Activated CD8-positive, alpha-beta memory T cell treated with anti-CD3 and anti-CD28 coated beads for 48 hours (primary cell): Measurements from ENCODE around the gene AGPAT2.
A peak's percentile ranks its signal among the peaks of the same experiment; 100 is the strongest.
"Not testable (repeated sequence)": the region's sequence is repeated elsewhere in the genome, so short reads cannot be mapped to it uniquely, and the experiment has no call there.

Source experiments
- DNase-seq, 3 experiments: peaks; one replicate each; pipeline ENCODE4 v3.0.0-alpha.2; 2020; ENCODE audit warnings: low read depth in 2 of 3, low spot score in 2 of 3

Gene AGPAT2

DNA sequence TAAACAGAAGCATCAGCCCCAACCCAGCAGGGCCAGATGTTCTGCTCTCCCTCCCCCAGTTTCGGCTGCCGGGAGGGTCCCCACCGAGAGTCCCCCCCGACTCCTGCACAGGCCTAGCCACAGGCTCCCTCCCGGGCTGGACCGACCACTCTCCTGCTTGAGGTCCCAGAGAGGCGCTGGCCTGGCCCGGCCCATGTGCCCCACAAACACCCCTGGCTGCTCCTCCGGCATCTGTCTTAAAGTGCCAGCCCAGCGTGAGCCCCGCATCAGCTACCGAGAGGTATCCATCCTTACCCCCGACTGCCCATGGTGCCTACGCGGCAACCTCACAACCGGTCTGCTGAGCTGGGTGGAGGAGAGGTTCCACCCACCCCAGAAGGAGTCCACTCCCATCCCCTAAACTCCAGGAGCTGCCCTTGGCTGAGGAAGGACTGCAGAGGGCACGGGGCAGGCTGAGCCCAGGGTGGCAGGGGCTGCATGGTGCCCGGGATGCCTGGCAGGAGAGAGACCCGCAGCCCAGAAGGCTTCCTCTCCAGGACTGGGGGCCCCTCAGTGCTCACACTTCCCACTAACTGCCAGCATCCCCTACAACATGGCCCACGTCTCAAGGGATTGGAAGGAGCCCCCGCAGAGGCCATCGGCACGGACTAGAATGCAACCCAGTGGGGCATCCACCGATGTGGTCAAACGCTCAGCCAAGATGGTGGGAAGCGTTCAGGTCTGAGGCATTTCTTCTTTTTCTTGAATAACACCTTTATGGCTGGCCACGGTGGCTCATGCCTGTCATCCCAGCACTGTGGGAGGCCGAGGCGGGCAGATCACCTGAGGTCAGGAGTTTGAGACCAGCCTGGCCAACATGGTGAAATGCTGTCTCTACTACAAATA is 40.2 kb downstream of the AGPAT2 start:
- no peak for DNase-seq

DNA sequence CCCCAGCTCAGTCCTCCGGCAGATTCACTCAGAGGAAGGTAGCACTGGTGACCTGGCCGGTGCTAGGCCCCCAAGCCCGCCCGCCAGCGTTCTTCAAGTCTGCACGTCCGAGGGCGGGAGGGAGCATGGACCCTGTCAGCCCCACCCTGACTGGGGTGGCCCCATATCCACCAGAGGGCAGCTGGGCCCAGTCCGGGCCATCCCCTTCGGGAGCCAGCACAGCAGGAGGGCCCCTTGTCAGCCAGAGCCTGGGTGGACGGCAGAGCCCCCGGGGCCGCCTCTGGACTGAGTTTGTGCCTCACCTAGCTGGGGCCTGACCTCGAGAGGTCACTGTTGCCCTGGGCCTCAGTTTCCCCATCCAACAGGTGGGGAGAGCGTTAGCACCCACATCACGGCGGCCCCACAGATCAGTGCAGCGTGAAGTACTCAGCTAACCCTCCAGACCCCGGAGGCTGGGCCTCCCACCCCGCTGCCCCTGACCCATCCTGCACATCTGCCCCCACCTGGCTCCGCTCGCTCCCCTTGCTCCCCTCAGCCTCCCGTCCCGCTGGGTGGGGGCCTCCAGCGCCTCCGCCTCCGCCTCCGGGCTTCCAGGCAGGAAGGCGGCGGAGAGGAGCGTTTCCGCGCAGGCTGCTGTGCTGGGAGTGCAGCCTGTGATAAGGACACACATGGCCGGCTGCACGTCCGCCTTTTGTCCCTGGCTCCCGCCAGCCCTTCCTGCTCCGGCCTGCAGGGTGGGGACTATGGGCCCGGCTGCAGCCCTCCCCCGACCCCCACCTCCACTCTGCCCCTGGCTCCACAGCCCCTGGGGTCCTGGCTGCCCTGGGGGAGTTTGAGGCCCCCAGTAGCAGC is 41.1 kb downstream of the AGPAT2 start:
- DNase-seq = no peak

DNA sequence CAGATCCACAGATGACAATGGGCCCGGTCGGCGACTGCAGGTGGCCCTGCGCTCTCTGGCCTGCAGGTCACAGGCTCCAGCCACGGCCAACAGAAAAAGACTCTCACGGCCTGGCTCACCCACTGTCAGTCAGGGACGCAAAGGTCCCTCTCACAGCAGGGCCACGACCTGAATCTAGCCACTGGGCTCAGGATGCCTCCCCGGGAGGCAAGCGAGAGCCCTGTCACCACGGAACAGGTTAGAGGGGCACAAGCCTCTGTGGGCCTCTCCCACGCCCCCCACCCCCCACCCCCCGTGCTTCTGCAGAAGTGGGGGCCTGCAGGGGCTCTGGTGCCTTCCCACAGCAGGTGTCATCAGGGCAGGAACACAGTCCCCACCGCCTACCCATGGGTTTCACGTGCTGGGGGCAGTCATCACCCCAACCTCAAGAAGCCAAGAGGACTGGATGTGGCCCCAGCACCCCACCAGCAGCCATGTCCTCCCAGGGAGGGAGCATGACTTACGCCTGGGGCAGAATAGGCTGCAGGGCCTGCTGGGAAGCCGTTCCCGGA is 41.8 kb downstream of the AGPAT2 start:
- no peak for DNase-seq

DNA sequence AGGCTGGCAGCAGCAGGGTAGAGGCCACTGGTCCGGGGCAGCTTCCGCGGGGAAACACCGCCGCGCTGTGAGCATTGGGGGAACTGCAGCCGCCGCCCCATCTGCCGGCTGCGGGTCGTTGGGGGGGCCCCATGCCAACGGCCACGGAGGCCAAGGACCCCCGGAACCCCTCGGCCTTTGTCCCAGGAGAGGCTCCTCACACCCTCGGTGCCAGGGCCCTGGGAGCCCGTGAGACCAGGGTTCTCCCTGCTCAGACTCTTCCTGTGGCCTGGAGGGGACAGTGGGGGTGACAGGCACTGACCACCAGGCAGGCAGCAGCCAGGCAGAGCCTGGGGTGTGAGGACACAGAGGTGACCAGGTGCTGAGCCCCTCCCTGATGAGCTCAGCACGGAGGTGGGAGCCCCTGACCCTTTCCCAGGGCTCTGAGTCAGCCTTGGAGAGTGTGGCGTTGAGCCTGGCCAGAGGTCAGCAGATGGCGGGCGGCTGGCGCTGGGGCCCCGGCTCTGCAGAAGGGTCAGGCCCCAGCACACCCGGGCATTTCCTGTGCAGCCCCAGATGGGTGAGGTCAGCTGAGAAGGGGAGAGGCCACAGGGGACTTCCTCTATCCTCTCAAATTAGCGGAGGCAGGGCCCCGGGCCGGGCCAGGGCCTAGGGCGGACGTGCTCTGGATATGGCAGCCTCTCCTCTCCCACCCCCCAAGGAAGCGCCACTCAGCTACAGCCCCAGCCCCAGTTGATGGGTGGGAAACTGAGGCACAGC is 42.5 kb downstream of the AGPAT2 start:
- peak; percentile 46 to 63 (median 58) for DNase-seq

DNA sequence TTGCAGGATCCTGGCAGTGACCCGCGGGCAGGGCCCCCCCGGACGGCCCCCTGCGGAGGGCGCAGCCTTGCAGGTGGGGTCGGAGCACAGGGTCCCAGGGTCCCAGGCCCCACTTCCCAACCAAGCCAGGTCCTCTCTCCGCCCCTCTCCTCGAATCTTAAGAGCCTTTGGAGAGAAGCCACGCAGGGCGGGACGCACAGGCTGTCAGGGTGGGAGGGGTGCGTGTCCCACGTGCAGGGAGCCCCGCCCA is 43.0 kb downstream of the AGPAT2 start:
- DNase-seq = no peak

DNA sequence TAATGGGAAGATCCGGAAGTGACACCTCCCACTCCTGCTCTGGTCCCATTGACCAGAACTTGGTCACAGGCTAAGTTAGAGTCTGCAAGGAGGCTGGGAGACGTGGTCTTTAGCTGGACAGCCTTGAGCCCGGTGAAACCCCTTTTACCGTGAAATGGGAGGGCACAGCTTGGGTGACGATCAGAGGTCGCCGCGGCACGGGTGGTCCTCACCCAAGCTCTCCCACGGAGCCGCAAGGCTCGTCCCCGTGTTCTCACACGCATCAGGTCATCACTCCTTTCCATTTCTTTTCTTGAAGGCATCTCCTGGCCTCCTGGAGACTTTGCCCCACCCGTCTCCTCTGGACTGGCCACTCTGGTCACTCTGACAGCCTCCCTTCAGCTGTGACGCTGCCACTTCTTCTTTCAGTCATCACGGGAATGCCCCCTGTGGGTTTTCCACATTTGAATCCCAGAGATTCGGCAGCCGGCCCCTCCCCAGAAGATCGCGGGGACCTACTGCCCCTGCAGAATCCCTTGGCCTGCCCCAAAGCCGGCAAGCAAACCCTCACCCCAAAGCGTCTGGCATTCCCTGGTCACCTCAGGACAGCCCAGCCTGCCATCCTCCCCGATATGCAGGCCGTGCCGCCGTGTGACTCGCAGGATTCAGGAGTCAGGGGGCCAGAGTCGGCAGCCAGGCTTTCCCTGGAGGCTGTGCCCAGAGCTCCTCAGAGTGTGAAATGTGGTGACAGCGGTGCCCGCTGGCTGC is 43.5 kb downstream of the AGPAT2 start:
- DNase-seq = no peak

DNA sequence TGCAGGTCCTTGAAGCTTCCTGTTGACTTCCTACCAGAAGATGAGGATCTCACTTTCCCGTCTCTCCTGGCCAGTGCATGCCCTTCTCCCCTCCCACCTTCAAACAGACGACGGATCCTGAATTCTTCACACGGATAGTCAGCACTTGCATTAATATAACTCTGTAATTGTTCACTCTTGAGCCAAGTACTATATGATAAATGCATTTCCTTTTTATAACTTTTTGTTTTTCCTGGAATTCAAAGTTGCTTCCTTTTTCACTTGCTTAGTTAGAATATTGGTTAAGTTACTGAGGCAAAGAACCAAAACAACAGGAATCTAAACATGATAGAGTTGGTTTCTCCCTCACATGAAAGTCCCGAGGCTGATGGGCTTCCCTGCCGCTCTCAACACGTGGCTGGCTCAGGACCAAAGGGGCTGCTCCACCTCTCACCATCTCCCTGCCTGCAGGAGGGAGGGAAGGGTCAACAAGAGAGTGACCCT is 44.8 kb downstream of the AGPAT2 start:
- no peak for DNase-seq

DNA sequence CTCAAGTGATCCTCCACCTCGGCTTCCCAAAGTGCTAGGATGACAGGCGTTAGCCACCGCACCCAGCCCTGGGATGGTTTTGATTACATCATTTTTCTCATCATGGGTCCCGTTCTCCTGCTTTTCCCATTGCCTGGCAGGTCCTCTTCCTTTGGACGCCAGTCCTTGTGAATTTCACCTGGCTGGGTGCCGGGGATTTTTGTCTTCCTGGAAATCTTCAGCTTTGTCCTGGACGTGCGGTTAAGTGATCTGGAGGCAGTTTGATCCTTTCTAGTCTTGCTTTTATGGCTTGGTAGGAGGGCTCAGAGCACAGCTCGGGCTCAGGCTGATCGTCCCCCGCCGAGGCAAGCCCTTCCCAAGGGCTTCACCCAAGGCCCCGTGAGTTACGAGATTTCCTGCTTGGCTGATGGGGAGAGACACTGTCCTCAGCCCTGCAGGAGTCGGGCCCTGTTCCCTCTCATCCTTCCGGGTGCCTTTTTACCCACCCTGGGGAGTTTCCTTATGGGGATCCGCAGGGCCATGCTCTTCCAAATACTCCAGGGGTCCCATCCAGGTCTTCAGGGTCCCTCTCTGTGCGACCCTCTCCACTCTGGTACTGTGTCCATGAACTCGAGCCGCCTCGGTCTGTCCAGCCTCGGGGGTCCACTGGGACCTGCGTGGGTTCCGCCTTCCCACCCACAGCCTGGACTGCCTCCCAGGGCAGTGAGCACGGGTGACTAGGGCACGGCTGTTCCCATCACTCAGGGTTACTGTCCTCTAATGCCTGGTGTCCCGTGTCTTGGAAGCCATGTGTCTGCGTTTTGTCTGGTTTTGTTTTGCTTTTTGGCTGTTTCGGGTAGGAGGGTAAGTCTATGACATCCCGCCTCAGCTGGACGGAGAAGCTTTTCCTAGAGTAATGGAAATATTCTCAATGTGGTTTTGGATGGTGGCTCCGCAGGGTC is 46.8 kb downstream of the AGPAT2 start:
- no peak for DNase-seq

DNA sequence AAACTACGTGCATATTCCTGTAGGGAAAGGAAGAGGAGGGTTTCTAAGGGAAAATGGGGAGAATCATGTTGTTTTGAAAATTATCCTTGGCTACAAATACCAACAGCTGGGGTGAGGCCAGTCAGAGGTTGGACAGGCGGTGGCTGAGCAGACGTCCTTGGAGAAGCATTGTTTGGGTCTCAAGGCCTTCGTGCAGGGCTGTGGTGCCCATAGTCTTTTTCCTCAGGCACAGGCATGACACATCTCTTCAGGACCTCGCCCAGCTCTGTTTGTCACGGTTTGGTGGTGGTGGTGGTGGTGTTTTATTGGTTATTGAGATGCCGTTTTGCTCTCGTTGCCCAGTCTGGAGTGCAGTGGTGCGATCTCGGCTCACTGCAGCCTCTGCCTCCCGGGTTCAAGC is 52.4 kb downstream of the AGPAT2 start:
- no peak for DNase-seq

DNA sequence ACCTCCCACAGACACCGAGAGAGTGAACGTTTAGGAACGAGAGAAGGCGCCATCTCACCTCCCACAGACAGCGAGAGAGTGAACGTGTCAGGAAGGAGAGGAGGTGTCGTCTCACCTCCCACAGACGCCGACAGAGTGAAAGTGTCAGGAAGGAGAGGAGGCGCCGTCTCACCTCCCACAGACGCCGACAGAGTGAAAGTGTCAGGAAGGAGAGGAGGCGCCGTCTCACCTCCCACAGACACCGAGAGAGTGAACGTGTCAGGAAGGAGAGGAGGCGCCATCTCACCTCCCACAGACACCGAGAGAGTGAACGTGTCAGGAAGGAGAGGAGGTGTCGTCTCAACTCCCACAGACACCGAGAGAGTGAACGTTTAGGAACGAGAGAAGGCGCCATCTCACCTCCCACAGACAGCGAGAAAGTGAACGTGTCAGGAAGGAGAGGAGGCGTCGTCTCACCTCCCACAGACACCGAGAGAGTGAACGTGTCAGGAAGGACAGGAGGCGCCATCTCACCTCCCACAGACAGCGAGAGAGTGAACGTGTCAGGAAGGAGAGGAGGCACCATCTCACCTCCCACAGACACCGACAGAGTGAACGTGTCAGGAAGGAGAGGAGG is 54.7 kb downstream of the AGPAT2 start:
- not testable (repeated sequence) for DNase-seq

DNA sequence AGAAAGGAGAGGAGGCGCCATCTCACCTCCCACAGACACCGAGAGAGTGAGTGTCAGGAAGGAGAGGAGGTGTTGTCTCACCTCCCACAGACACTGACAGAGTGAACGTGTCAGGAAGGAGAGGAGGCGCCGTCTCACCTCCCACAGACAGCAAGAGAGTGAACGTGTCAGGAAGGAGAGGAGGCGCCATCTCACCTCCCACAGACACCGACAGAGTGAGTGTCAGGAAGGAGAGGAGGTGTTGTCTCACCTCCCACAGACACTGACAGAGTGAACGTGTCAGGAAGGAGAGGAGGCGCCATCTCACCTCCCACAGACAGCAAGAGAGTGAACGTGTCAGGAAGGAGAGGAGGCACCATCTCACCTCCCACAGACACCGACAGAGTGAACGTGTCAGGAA is 55.2 kb downstream of the AGPAT2 start:
- not testable (repeated sequence) for DNase-seq

DNA sequence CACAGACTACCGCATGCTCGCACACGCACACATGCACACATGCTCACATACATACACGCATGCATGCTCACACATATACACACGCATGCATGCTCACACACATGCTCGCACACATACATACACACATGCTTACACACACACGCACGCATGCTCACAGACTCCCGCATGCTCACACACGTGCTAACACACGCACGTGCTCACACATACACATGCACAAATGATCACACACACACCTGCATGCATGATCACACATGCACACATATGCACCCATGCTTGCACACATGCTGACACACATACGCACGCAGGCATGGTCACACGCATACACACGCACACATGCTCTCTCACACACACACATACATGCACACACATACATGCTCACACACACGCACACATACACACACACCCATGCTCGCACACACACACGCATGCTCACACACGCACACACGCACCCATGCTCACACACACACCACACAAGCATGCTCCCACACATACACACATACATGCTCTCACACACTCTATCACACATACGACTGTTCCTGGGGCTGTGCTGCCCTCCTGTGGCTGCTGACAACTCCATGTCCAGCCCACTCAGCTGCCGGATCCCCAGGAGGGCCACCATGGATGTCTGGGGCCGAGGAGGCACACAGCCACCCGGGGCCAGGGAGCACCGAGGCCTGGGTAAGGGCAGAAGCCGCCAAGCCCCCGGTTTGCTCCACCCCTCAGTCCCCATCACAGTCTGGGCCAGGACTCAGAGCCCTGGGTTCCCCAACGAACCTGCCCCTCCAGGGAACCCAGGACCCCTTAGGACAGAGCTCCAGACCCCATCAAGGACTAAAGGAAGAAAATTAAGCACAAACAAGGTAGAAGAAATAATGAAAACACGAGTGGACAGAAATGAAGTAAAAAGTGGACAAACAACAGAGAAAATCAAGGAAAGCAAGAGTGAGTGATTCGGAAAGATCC is 55.9 kb downstream of the AGPAT2 start:
- peak; percentile 34 to 49 (median 41) for DNase-seq

DNA sequence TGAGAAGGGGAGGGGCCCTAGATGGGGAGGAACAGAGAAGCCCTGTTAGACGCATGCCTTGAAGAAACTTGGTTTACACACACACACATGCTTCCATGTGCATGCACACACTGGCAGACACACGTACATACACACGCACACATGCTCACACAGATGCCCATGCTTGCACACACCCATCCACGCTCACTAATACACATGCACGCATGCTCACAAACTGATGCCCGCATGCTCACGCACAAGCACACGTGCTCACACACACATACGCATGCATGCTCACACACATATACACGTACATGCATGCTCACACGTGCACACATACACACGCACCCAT is 56.6 kb downstream of the AGPAT2 start:
- no peak for DNase-seq

DNA sequence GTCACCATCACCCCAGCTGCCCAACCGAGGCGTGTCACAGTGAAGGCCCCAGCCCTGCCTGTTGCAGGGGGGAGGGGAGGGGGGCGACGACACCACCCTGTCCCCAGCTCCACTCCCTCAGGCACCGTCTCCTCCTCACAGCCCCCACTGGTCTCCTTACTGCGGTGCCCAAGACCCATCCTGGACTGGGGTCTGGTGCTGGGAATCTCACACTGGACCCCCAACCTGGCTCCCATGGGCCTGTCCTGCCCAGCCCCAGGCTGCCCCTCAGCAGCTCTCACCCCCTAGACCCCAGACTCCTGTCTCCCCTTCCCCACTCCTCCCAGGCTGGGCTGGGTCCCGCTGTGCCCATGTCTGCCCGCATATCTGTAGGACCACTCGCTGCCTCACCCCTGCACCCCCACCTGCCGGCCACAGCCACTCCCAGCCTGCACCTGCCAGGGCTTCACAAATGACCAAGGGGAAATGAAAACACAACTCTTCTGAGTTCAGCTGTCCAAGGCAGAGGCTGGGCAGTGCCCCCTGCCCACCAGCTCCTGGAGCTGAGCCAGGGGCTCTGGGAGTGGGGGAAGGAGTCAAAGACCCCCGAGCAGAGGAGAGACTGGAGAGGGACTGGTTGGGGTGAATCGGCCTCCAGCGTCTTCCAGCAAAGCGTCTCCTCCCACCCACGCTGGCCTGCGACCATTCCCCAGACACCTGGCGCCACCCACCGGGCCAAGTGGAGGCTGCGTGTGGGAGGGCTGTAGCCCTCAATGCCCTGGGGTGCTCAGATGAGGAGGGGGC is 57.2 kb downstream of the AGPAT2 start:
- peak in 1 of 3 experiments; percentile 36 for DNase-seq

DNA sequence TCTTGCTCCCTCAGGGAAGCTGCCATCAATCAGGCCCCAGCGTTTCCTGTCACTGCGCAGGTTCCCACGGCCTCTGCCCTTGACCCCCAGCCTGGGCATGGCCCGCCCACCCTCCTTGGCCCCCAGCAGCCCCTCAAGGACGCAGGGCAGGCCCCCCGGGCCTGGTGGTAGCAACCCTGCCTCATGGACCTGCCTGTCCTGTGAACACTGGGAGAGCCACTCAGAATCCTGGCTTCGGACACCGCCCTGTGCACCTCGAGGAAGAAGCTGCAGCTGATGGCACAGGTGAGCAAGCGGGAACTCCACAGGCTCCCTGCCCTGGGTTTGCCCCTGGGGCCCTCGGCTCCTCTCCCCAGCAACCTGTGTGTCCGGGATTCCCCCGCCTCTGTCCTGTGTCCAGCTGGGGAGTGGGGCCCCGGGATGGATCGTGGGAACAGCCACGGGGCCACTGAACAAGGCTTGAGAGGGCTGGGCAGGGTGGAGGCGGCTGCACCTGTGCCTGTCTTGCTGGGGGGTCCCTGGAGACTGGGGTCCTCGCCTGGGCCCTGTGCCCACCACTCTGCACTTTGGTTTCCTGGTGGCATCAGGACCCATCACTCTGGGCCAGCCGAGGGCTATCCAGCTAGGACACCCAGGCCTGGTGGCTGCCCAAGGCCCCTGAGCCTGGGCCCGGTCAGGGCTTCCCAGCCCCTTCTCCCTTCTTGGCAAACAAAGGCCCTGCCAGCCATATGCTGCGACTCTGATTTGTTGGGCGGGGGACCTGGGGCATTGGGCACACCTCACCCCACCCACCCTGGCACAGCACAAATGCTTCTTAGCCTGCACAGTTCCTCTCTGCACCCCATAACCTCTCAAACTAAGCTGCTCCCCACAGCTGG is 58.0 kb downstream of the AGPAT2 start:
- no peak for DNase-seq

DNA sequence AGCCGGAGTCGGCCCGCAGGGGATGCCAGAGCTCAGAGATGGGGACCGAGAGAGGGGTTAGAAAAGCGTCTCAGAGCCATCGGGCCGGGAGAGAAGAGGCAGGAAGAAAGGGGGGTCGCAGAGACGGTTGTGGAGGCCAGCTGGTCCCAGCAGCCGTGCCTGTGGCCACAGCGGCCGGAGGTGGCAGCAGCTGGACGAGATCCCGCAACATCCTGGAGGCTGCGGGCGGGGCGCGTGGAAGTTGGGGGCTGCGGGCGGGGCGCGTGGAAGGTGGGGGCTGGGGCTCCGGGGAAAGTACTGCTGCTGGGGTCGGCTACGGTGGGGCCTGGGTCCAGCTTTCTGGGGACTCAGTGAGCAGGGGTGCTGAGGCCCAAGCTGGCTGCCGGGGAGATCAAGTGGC is 59.0 kb downstream of the AGPAT2 start:
- no peak for DNase-seq
